AML-193 (cell line): ENCODE results near the gene SIK2.

Source experiments
- DNase-seq, 2 experiments: peaks; one replicate each; lab custom pipeline; 2025; lab: John Stamatoyannopoulos, UW

Gene SIK2

GRCh38 chr11:111601979-111602864 is at the start of gene SIK2:
Gene SIK2, plus strand, starts transcription at chr11:111602449. Its CDS starts 115 bp downstream, at chr11:111602564.
- DNase-seq, result peak; percentile 89 to 90

- no peak for DNase-seq
Observed at GRCh38 chr11:111554532-111554931, 47.7 kb upstream of the SIK2 start.

GRCh38 chr11:111555255-111555654 is 47.0 kb upstream of the SIK2 start:
- no peak for DNase-seq

- DNase-seq, result no peak
Observed at GRCh38 chr11:111557425-111558111, 44.7 kb upstream of the SIK2 start.

GRCh38 chr11:111559800-111560464 is 42.3 kb upstream of the SIK2 start:
- DNase-seq, result no peak

- DNase-seq, result no peak
Observed at GRCh38 chr11:111560800-111561199, 41.4 kb upstream of the SIK2 start.

- DNase-seq, result no peak
Observed at GRCh38 chr11:111561306-111561705, 40.9 kb upstream of the SIK2 start.

- DNase-seq, result no peak
Observed at GRCh38 chr11:111561791-111562325, 40.4 kb upstream of the SIK2 start.

GRCh38 chr11:111562692-111563389 is 39.4 kb upstream of the SIK2 start:
- DNase-seq, result no peak

GRCh38 chr11:111565114-111565720 is 37.0 kb upstream of the SIK2 start:
- peak; percentile 47 to 49 for DNase-seq

- no peak for DNase-seq
Observed at GRCh38 chr11:111566324-111566723, 35.9 kb upstream of the SIK2 start.

GRCh38 chr11:111569476-111569875 is 32.8 kb upstream of the SIK2 start:
- DNase-seq, result no peak

GRCh38 chr11:111570796-111571195 is 31.5 kb upstream of the SIK2 start:
- no peak for DNase-seq

- no peak for DNase-seq
Observed at GRCh38 chr11:111571829-111572501, 30.3 kb upstream of the SIK2 start.

GRCh38 chr11:111572581-111572980 is 29.7 kb upstream of the SIK2 start:
- DNase-seq, result no peak

GRCh38 chr11:111573821-111574249 is 28.4 kb upstream of the SIK2 start:
- no peak for DNase-seq

GRCh38 chr11:111574373-111575225 is 27.6 kb upstream of the SIK2 start:
- no peak for DNase-seq

- no peak for DNase-seq
Observed at GRCh38 chr11:111575740-111576139, 26.5 kb upstream of the SIK2 start.

GRCh38 chr11:111577821-111578220 is 24.4 kb upstream of the SIK2 start:
- DNase-seq, result no peak

GRCh38 chr11:111581341-111581740 is 20.9 kb upstream of the SIK2 start:
- DNase-seq, result no peak
